GM04504 (cell line): ENCODE data around the gene SLC6A2.
"Not testable (repeated sequence)": the region's sequence is repeated elsewhere in the genome, so short reads cannot be mapped to it uniquely, and the experiment has no call there.

ENCODE experiments used
- DNase-seq: peaks from one replicate; pipeline ENCODE4 v3.0.0-alpha.2; 2012; ENCODE audit warnings: low read depth

SLC6A2 gene

GRCh38 chr16:55713103-55713502, 57.3 kb downstream of the SLC6A2 start:
- no peak for DNase-seq

- no peak for DNase-seq
Observed at GRCh38 chr16:55717326-55717725, 61.5 kb downstream of the SLC6A2 start.

- no peak for DNase-seq
Observed at GRCh38 chr16:55725055-55725777, 69.4 kb downstream of the SLC6A2 start.

- no peak for DNase-seq
Observed at GRCh38 chr16:55728797-55729196, 73.0 kb downstream of the SLC6A2 start.

- DNase-seq = no peak
Observed at GRCh38 chr16:55730115-55730514, 74.3 kb downstream of the SLC6A2 start.

- DNase-seq = no peak
Observed at GRCh38 chr16:55732496-55732895, 76.7 kb downstream of the SLC6A2 start.

GRCh38 chr16:55734665-55735064, 78.9 kb downstream of the SLC6A2 start:
- DNase-seq = no peak

- DNase-seq = no peak
Observed at GRCh38 chr16:55735120-55735781, 79.5 kb downstream of the SLC6A2 start.

GRCh38 chr16:55736671-55737070, 80.9 kb downstream of the SLC6A2 start:
- no peak for DNase-seq

- DNase-seq = no peak
Observed at GRCh38 chr16:55737318-55737717, 81.5 kb downstream of the SLC6A2 start.

- no peak for DNase-seq
Observed at GRCh38 chr16:55737966-55738365, 82.2 kb downstream of the SLC6A2 start.

GRCh38 chr16:55746081-55746480, 90.3 kb downstream of the SLC6A2 start:
- no peak for DNase-seq

GRCh38 chr16:55747785-55748184, 92.0 kb downstream of the SLC6A2 start:
- no peak for DNase-seq

GRCh38 chr16:55752465-55753144, 96.8 kb downstream of the SLC6A2 start:
- DNase-seq = not testable (repeated sequence)

- not testable (repeated sequence) for DNase-seq
Observed at GRCh38 chr16:55753145-55753631, 97.4 kb downstream of the SLC6A2 start.
